Measurements from ENCODE around the gene PKNOX2.

- TF ChIP-seq CTCF (IDR thresholded peaks at IDR 0.05), result no peak
- TF ChIP-seq POLR2A (IDR thresholded peaks at IDR 0.05), result no peak
Measured at GRCh38 chr11:125262830-125263218, 98.3 kb downstream of the PKNOX2 start.

Data from vagina (tissue), 2 donors.